Endothelial cell of umbilical vein (primary cell): ENCODE results near the gene MGP. TPM values are rescaled to one million over a fixed set of nuclear protein-coding genes. Genes with fewer than 3 reads are reported as not detected.

ENCODE experiments used
- BruUV-seq: library from RNA; stranded (reverse); fragments of 400-500 nt; replicated peaks from 2 replicates; lab custom pipeline; 2021; lab: Mats Ljungman, UMichigan
- CTCF ChIA-PET: fragments of 300-600, 350-600 bp; sonication (Branson Sonifier 250); formaldehyde crosslinking; loops from one replicate; lab custom pipeline; 2021; ENCODE audit warnings: antibody characterized with exemption, inconsistent platforms; lab: Charles Lee
- POLR2A ChIA-PET: fragments of 300-600, 350-600 bp; sonication (Branson Sonifier 250); formaldehyde crosslinking; loops from one replicate; lab custom pipeline; 2021; ENCODE audit warnings: antibody characterized with exemption, inconsistent platforms; lab: Charles Lee
- DNase-seq: peaks from one replicate; pipeline ENCODE4 v3.0.0-alpha.2; 2011; ENCODE audit warnings: low read depth, low spot score
- FAIRE-seq: peaks from 2 replicates; lab custom pipeline; 2011; peaks lifted over from hg19 to GRCh38; lab: Jason Lieb, UNC
- H2AFZ ChIP-seq: 2 replicates; pipeline ENCODE4 v1.6.0; 2012; ENCODE audit warnings: low read depth, low read length, control low read depth, inconsistent platforms
- H3K27ac ChIP-seq: 2 replicates; pipeline ENCODE4 v1.5.1; 2011; ENCODE audit warnings: low read depth, mild to moderate bottlenecking, control low read depth, low read length, moderate library complexity; ENCODE audit not compliant: insufficient read depth
- H3K27me3 ChIP-seq, 2 experiments: 2 replicates each; pipeline versions ENCODE4 v1.6.0 to v1.6.1; 2011; ENCODE audit warnings: low read length in 2 of 2, mixed read lengths in 1 of 2; ENCODE audit not compliant: control insufficient read depth in 2 of 2, insufficient read depth in 2 of 2
- H3K36me3 ChIP-seq, 2 experiments: 2 replicates in 1 of 2; 3 replicates in 1 of 2; pipeline ENCODE4 v1.5.1; 2011; ENCODE audit warnings: low read length in 2 of 2, mild to moderate bottlenecking in 1 of 2, moderate library complexity in 1 of 2; ENCODE audit not compliant: control insufficient read depth in 2 of 2, insufficient read depth in 2 of 2; ENCODE audit errors: extremely low read depth in 1 of 2
- H3K4me1 ChIP-seq: 3 replicates; pipeline ENCODE4 v1.5.1; 2011; ENCODE audit warnings: mild to moderate bottlenecking, low read length; ENCODE audit not compliant: control insufficient read depth, insufficient read depth; ENCODE audit errors: extremely low read depth
- H3K4me2 ChIP-seq: 2 replicates; pipeline ENCODE4 v1.6.1; 2011; ENCODE audit warnings: low read length, control low read depth, mixed read lengths; ENCODE audit not compliant: insufficient read depth
- H3K4me3 ChIP-seq, 3 experiments: fragments of 200-600 bp in 1 of 3; sonication (generic), shearing (Covaris generic) in 1 of 3; replicated peaks in 1 of 3; 2 replicates each; pipeline ENCODE4 v1.5.1; 2011 to 2016; ENCODE audit warnings: control low read depth in 3 of 3, low read length in 3 of 3, mild to moderate bottlenecking in 2 of 3, inconsistent platforms in 1 of 3, low read depth in 1 of 3, moderate library complexity in 1 of 3; ENCODE audit not compliant: insufficient read depth in 1 of 3
- H3K79me2 ChIP-seq: 2 replicates; pipeline ENCODE4 v1.6.0; 2012; ENCODE audit warnings: low read length, inconsistent platforms; ENCODE audit not compliant: control insufficient read depth, insufficient read depth
- H3K9ac ChIP-seq: replicated peaks from 2 replicates; pipeline ENCODE3; 2011; ENCODE audit warnings: low read length, control low read depth; ENCODE audit not compliant: insufficient read depth; ENCODE audit errors: extremely low read depth
- H3K9me1 ChIP-seq: replicated peaks from 3 replicates; pipeline ENCODE4 v1.6.0; 2011; ENCODE audit warnings: mild to moderate bottlenecking, low read length; ENCODE audit not compliant: control insufficient read depth, insufficient read depth; ENCODE audit errors: extremely low read depth
- H3K9me3 ChIP-seq: replicated peaks from 2 replicates; pipeline ENCODE4 v1.5.1; 2012; ENCODE audit warnings: low read length, inconsistent platforms; ENCODE audit not compliant: control insufficient read depth, insufficient read depth
- H4K20me1 ChIP-seq: replicated peaks from 2 replicates; pipeline ENCODE3; 2011; ENCODE audit warnings: mild to moderate bottlenecking, low read length; ENCODE audit not compliant: control insufficient read depth, insufficient read depth; ENCODE audit errors: extremely low read depth
- EZH2 ChIP-seq: IDR thresholded peaks from 2 replicates; pipeline ENCODE4 v1.6.1; 2012; ENCODE audit warnings: borderline replicate concordance, low read depth, mild to moderate bottlenecking, moderate library complexity, low read length, inconsistent platforms; ENCODE audit not compliant: severe bottlenecking
- FOS ChIP-seq: IDR thresholded peaks from 2 replicates; pipeline ENCODE4 v1.6.1; 2011; ENCODE audit warnings: mild to moderate bottlenecking, low read length, moderate library complexity, borderline replicate concordance; ENCODE audit not compliant: insufficient read depth
- GATA2 ChIP-seq: IDR thresholded peaks from 2 replicates; pipeline ENCODE4 v1.7.0; 2011; ENCODE audit warnings: low read depth, mild to moderate bottlenecking, moderate library complexity, mixed read lengths, low read length; ENCODE audit not compliant: insufficient read length, insufficient read depth
- JUN ChIP-seq: IDR thresholded peaks from 2 replicates; pipeline ENCODE4 v1.6.1; 2011; ENCODE audit warnings: borderline replicate concordance, low read depth; ENCODE audit not compliant: insufficient read length, insufficient read depth
- MYC ChIP-seq: IDR thresholded peaks from one replicate; pipeline ENCODE4 v1.6.1; 2011; ENCODE audit warnings: mild to moderate bottlenecking, low read depth, low read length
- POLR2A ChIP-seq: IDR thresholded peaks from 2 replicates; pipeline ENCODE4 v1.6.1; 2012; ENCODE audit warnings: low read depth, mild to moderate bottlenecking, control low read depth, low read length
- POLR2AphosphoS5 ChIP-seq: IDR thresholded peaks from 2 replicates; pipeline ENCODE4 v1.6.1; 2012; ENCODE audit warnings: low read depth, mild to moderate bottlenecking, control low read depth, low read length, moderate library complexity; ENCODE audit not compliant: insufficient read depth
- dilution Hi-C: fragments of 300-500 bp; cut with MboI; formaldehyde crosslinking; loops from one replicate; pipeline ENCODE4 v1.15.0; 2019; ENCODE audit warnings: low sequenced_read_pairs; ENCODE audit not compliant: extremely low pct_ligation_motif_present
- intact Hi-C: fragments of 100-400 bp; cut with micrococcal nuclease; formaldehyde crosslinking; loops from one replicate; pipeline ENCODE4 v1.10.0; 2022
- polyA plus RNA-seq, 4 experiments: library from polyadenylated mRNA; depleted of rRNA in 3 of 4; stranded (reverse) in 3 of 4; unstranded in 1 of 4; fragments of >200 nt; gene quantifications; 2 replicates each; pipeline versions ENCODE4 v1.2.1 to v1.2.3, GENCODE V29; 2011 to 2012; ENCODE audit warnings: missing spikeins in 1 of 4
- total RNA-seq: library from RNA; stranded (reverse); gene quantifications from 2 replicates; pipeline ENCODE4 v1.2.3, GENCODE V29; 2021
- TF ChIP-seq, protein P1 (sequence below): IDR thresholded peaks from 2 replicates; pipeline ENCODE4 v1.6.1; 2011; ENCODE audit not compliant: insufficient read depth, insufficient read length
- TF ChIP-seq, protein P2 (sequence below), 2 donors: IDR thresholded peaks; 1 replicate in 1 of 2; 2 replicates in 1 of 2; pipeline ENCODE4 v1.5.1; 2011; ENCODE audit warnings: low read length in 2 of 2, mild to moderate bottlenecking in 2 of 2, moderate library complexity in 2 of 2, control low read depth in 1 of 2, inconsistent platforms in 1 of 2, low read depth in 1 of 2; ENCODE audit not compliant: insufficient read depth in 1 of 2; ENCODE audit errors: extremely low read depth in 1 of 2

The MGP gene
- total and polyA plus RNA-seq, 2 donors (not counting 3 experiments of a cell fraction or from before 2014, with no cell fraction given): 284 to 479 TPM

DNA sequence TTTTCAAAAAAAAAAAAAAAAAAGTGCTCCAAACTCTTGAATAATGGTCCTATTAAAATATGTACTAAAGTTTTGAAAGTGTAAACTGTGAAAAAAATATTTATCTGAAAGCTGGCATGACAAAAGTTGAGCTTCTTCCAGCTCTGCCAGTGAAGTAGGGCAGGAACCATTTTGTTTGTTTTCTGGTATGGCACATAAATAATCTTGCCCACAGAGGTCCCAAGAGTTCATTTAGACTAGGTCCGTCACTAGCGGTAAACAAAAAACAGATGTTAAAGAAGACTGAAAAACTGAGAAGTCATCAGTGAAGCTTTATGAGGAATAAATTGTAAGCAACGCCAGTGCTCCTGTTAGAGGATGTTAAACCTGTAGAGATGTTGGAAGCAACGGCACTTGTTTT is 45.7 kb upstream of the MGP start:
- Histone ChIP-seq H3K36me3 (no peaks in the 10 kb centered on the region), H3K4me2 (no peak overlapping the region), H3K4me3 (no peak overlapping the region), H4K20me1 (no peaks in the 10 kb centered on the region), H3K27me3 (no peaks in the 10 kb centered on the region), H2AFZ (no peak overlapping the region), H3K4me1 (peaks cover 6% of the 10 kb centered on the region), H3K9me1 (no peaks in the 10 kb centered on the region), H3K9me3 (no peaks in the 10 kb centered on the region), H3K9ac (no peak overlapping the region), H3K79me2 (no peaks in the 10 kb centered on the region), H3K27ac (no peak overlapping the region)
- intact Hi-C loops (no loop called here), dilution Hi-C loops (no loop called here)
- CTCF ChIA-PET: interaction anchor here (0.8 to 1.1 kb wide), 3 partner anchors 15 to 84 kb away, joined by 3 to 5 read pairs (median 3); no protein-coding TSS in a partner anchor
- POLR2A ChIA-PET: no interaction called here
- no TSS peak for BruUV-seq
- DNase-seq (no peak), FAIRE-seq (no peak)
- TF ChIP-seq, protein P1, sequence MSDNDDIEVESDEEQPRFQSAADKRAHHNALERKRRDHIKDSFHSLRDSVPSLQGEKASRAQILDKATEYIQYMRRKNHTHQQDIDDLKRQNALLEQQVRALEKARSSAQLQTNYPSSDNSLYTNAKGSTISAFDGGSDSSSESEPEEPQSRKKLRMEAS: no peak
- TF ChIP-seq POLR2A (no peak), POLR2AphosphoS5 (no peak), MYC (no peak), JUN (no peak), FOS (no peak), EZH2 (no peak), GATA2 (no peak)
- TF ChIP-seq, protein P2, sequence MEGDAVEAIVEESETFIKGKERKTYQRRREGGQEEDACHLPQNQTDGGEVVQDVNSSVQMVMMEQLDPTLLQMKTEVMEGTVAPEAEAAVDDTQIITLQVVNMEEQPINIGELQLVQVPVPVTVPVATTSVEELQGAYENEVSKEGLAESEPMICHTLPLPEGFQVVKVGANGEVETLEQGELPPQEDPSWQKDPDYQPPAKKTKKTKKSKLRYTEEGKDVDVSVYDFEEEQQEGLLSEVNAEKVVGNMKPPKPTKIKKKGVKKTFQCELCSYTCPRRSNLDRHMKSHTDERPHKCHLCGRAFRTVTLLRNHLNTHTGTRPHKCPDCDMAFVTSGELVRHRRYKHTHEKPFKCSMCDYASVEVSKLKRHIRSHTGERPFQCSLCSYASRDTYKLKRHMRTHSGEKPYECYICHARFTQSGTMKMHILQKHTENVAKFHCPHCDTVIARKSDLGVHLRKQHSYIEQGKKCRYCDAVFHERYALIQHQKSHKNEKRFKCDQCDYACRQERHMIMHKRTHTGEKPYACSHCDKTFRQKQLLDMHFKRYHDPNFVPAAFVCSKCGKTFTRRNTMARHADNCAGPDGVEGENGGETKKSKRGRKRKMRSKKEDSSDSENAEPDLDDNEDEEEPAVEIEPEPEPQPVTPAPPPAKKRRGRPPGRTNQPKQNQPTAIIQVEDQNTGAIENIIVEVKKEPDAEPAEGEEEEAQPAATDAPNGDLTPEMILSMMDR (IDR thresholded peaks at IDR 0.05; ENCODE audit: extremely low read depth in 1 of 2, insufficient read depth in 1 of 2, low read depth in 1 of 2, low read length in 2 of 2): no peak
